GM19193 (cell line): ENCODE data around the gene GNAO1.

Source experiments
- POLR2A ChIP-seq: IDR thresholded peaks from 4 replicates; pipeline ENCODE4 v1.6.1; 2011; ENCODE audit not compliant: insufficient read depth, insufficient read length; ENCODE audit errors: extremely low read depth

GNAO1 gene

DNA sequence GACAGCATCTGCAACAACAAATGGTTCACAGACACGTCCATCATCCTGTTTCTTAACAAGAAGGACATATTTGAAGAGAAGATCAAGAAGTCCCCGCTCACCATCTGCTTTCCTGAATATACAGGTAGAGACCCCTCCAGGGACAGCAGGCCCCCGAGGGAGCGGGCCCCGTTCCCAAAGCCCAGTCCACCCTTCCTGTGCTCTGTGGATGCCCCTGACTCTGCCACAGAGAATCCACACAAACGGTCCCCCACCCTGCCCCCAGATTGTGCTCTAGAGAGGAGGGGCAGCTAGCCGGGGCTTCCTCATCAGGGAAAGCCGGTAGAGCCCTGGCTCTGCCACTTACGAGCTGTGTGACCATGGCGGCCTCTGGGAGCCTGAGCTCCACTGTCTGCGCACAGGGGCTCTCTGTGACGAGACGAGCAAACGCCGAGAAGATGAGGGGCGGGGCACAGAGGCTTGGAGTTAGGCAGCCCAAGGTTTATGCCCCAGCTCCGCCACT lies 149.6 kb downstream of the GNAO1 start:
- no peak for TF ChIP-seq POLR2A

- no peak for TF ChIP-seq POLR2A
These were observed 150.5 kb downstream of the GNAO1 start for GRCh38 chr16:56341656-56342399.

DNA sequence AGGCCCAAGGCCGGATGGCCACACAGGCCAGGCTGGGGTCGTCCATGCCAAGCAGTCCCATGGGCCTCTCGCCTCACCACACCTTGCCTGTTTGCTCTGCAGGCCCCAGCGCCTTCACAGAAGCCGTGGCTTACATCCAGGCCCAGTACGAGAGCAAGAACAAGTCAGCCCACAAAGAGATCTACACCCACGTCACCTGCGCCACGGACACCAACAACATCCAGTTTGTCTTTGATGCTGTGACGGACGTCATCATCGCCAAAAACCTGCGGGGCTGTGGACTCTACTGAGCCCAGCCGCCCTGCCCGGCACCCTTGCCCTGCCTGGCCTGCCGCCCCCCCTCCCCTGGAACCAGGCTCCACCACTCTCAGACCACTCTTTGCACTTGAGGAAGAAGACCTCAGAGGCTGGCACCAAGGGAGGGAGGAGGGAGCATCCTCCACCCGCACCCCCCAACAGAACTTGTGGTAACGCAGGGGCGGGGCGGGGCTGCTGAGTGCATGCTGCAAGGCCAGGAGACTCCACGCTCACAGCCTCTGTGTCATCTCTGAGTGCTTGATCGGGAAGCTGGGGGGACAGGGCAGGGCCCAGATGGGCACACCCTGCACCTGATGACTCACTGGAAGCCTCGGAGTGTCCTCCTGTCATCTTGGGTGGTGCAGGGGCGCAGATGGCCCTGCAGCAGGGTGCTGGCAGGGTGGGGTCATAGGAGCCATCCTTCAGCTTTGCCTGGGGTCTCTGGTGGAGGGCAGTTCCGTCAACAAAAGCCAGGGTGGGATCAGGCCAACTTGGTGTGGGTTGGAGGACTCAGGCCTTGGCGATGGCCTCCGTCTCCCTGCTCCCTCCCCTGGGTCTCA lies 152.6 kb downstream of the GNAO1 start:
- TF ChIP-seq POLR2A = no peak

GRCh38 chr16:56344518-56345405 lies 153.5 kb downstream of the GNAO1 start:
- no peak for TF ChIP-seq POLR2A

DNA sequence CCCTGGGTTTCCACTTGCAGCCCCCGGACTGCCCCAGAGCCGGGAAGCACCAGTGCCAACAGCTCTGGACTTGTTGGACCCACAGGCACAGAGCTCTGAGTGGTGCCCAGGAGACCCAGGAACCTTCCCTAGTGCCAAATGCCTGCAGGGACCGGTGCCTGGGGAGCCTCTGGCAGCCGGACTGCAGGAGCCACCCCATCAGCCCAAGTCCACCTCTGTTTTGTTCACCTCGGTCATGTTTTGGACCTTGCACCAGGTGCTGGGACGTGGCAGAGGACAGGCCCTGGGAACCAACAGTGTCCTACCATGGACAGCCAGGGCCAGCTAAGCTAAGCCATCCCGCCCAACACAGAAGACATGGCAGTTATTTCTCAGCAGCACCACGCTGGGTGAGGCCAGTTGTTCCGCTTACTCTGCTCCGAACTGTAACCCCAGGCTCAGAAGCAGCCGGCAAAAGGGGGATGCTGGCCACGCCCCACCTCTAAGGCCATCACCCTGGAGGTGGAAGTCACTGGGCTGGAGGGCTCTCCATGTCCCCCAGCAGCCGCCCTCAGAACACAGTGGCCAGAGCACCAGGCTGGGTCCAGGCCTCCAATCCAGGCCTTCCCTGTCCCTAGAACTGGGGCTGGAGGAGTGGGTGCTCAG lies 154.2 kb downstream of the GNAO1 start:
- TF ChIP-seq POLR2A = no peak

- TF ChIP-seq POLR2A = no peak
These were observed 155.0 kb downstream of the GNAO1 start for GRCh38 chr16:56346131-56346890.

DNA sequence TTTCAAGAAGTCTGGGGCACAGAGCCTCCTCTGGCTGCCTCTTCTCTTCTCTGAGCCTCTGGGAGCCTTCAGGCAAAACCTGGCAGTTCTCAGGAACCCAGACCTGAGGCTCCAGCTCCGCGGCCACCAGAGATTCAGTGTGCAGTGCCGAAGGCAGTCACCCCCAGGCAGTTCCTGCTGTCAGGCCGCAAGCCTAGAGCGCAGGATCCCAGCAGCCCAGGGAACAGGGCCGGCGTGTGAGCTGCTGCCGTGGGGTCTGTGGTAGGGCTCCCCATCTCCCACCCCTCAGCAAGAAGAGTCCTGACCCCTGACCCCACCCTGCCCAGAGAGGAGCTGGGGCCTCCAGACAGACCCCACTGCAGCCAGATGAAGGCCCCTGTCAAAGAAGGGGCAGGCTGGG lies 155.9 kb downstream of the GNAO1 start:
- TF ChIP-seq POLR2A = no peak

DNA sequence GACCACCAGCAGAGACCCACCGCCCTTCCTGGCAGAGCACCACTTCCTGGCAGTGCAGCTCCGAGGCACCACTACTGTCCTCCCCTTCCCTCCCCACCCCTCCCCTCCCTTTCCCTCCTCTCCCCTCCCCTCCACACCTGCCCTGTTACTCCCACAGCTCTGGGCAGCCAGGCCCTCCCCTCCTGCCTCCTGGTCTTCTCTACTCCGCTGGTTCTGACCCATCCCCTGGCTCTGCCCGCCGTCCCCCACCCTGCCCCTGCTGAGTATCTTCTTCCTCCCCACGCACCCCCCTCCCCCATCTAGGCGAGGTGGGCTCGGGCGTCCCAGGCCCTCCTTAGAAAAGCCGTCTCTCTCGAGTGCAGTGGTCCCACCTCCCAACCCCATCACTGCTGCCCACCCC lies 156.4 kb downstream of the GNAO1 start:
- TF ChIP-seq POLR2A = no peak

GRCh38 chr16:56348168-56349085 lies 157.1 kb downstream of the GNAO1 start:
- TF ChIP-seq POLR2A = no peak

GRCh38 chr16:56349086-56349415 lies 157.8 kb downstream of the GNAO1 start:
- no peak for TF ChIP-seq POLR2A

- TF ChIP-seq POLR2A = no peak
These were observed 158.4 kb downstream of the GNAO1 start for GRCh38 chr16:56349711-56350161.

GRCh38 chr16:56350491-56351405 lies 159.5 kb downstream of the GNAO1 start:
- no peak for TF ChIP-seq POLR2A
